ENCODE data around the gene FBN1.

FBN1 gene

DNA sequence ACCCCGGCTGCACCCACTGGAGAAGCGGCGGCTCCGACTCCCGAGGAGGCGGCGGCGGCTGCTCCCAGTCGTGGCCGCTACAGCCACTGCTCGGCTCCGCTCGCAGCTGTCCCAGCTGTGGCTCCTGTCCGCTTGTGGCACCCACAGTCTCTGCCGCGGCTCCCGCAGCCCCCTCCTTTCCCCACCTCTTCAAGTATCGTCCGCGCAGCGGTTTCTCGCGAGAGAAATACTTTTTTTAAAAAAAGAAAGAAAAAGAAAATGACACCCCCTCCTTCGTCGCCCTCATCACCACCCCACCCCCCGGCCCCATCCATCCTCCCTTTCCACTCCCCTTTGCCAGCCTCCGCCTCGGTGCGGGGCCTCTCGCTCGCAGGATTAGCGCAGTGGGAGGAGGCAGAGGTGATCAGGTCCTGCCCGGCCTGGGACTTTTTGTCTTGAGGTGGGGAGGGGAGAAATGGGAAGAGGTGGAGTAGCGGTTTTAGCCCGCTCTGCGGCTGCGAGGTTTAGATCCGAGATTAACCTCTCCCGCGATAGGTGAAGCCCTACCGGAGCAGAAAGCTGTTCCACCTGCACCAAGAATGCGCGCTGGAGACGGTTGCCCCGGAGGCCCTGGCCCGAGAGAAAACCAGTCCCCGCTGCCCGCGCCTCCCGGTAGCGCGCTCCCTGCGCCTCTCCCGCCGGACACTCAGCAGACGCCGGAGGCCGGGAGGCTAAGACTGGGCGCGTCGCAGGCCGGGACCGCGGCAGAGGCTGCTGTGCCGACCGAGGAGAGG lies at the start of gene FBN1:
Gene FBN1 (minus strand): TSS at position 152 of the 773 bp plus-strand sequence. CDS start 940 bp downstream, outside the sequence.
- H3K27me3 ChIP-seq (ENCODE audit: insufficient read depth, insufficient read length): peaks cover 35% of the 10 kb centered on the region
- peak within 1 kb of the TSS; percentile 61 for H3K4me3 ChIP-seq (ENCODE audit: insufficient read length, low read depth)
- peak; percentile 69 for DNase-seq (ENCODE audit: low read depth, low spot score)
- peak within 1 kb of the TSS; percentile 79 for H3K9ac ChIP-seq (ENCODE audit: insufficient read length, low read depth)
- H3K9me3 ChIP-seq (ENCODE audit: insufficient read depth, low read length): no peaks in the 10 kb centered on the region
- H3K4me1 ChIP-seq (ENCODE audit: insufficient read depth, insufficient read length): no peaks in the 10 kb centered on the region
- peaks cover 6% of the 10 kb centered on the region for H3K36me3 ChIP-seq (ENCODE audit: insufficient read depth, insufficient read length, low read length)
- TF ChIP-seq ZNF274 (IDR thresholded peaks at IDR 0.05; ENCODE audit: low read depth, low read length) (no peak), YY1 (IDR thresholded peaks at IDR 0.05; ENCODE audit: insufficient read depth, insufficient read length) (no peak), SUZ12 (IDR thresholded peaks at IDR 0.05; ENCODE audit: extremely low read depth, insufficient read depth, insufficient read length) (no peak)

GRCh38 chr15:48693484-48693883 lies 48.0 kb upstream of the FBN1 start:
- no peak for TF ChIP-seq SUZ12 (IDR thresholded peaks at IDR 0.05; ENCODE audit: extremely low read depth, insufficient read depth, insufficient read length)
- TF ChIP-seq ZNF274 (IDR thresholded peaks at IDR 0.05; ENCODE audit: low read depth, low read length): no peak
- no peak for TF ChIP-seq YY1 (IDR thresholded peaks at IDR 0.05; ENCODE audit: insufficient read depth, insufficient read length)
- Histone ChIP-seq H3K9me3 (ENCODE audit: insufficient read depth, low read length) (no peaks in the 10 kb centered on the region), H3K27me3 (ENCODE audit: insufficient read depth, insufficient read length) (no peaks in the 10 kb centered on the region), H3K36me3 (ENCODE audit: insufficient read depth, insufficient read length, low read length) (no peaks in the 10 kb centered on the region), H3K4me3 (ENCODE audit: insufficient read length, low read depth) (no peak overlapping the region), H3K4me1 (ENCODE audit: insufficient read depth, insufficient read length) (no peaks in the 10 kb centered on the region), H3K9ac (ENCODE audit: insufficient read length, low read depth) (no peak overlapping the region)
- no peak for DNase-seq (ENCODE audit: low read depth, low spot score)

GRCh38 chr15:48688493-48688892 lies 43.0 kb upstream of the FBN1 start:
- no peak overlapping the region for H3K9ac ChIP-seq (ENCODE audit: insufficient read length, low read depth)
- no peak for DNase-seq (ENCODE audit: low read depth, low spot score)
- no peaks in the 10 kb centered on the region for H3K9me3 ChIP-seq (ENCODE audit: insufficient read depth, low read length)
- H3K4me3 ChIP-seq (ENCODE audit: insufficient read length, low read depth): no peak overlapping the region
- no peaks in the 10 kb centered on the region for H3K27me3 ChIP-seq (ENCODE audit: insufficient read depth, insufficient read length)
- TF ChIP-seq YY1 (IDR thresholded peaks at IDR 0.05; ENCODE audit: insufficient read depth, insufficient read length) (no peak), ZNF274 (IDR thresholded peaks at IDR 0.05; ENCODE audit: low read depth, low read length) (no peak), SUZ12 (IDR thresholded peaks at IDR 0.05; ENCODE audit: extremely low read depth, insufficient read depth, insufficient read length) (no peak)
- H3K4me1 ChIP-seq (ENCODE audit: insufficient read depth, insufficient read length): no peaks in the 10 kb centered on the region
- H3K36me3 ChIP-seq (ENCODE audit: insufficient read depth, insufficient read length, low read length): no peaks in the 10 kb centered on the region

DNA sequence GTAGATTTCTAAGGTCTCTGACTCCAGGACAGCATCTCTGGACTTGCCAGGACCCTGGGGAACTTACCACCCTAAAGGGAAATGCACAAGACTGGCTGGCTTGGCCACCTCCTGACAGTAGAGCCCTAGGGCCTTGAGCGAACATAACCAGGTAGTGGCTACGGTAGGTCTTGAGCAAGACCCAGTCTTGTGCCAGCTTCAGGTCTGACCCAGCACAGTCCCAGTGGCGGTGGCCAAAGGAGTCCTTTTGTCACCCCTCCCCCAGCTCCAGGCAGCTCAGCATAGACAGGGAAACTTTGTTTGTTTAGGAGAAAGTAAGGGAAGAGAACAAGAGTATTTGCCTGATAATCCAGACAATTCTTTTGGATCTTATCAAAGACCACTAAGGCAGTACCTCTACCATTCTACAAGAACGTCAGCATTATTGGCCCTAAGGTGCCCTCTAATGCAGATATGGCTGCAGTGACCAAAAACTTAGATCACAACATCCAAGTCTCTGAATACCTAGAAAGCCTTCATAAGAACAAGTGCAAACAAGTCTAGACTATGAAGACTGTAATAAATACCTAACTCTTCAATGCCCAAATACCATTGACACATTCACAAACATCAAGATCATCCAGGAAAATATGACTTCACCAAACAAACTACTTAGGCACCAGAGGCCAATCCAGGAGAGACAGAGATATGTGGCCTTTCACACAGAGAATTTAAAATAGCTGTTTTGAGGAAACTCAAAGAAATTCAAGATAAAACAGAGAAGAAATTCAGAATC lies 38.7 kb upstream of the FBN1 start:
- DNase-seq (ENCODE audit: low read depth, low spot score): no peak
- H3K27me3 ChIP-seq (ENCODE audit: insufficient read depth, insufficient read length): no peaks in the 10 kb centered on the region
- TF ChIP-seq ZNF274 (IDR thresholded peaks at IDR 0.05; ENCODE audit: low read depth, low read length) (no peak), SUZ12 (IDR thresholded peaks at IDR 0.05; ENCODE audit: extremely low read depth, insufficient read depth, insufficient read length) (no peak), YY1 (IDR thresholded peaks at IDR 0.05; ENCODE audit: insufficient read depth, insufficient read length) (no peak)
- H3K4me3 ChIP-seq (ENCODE audit: insufficient read length, low read depth): no peak overlapping the region
- H3K9ac ChIP-seq (ENCODE audit: insufficient read length, low read depth): no peak overlapping the region
- no peaks in the 10 kb centered on the region for H3K4me1 ChIP-seq (ENCODE audit: insufficient read depth, insufficient read length)
- no peaks in the 10 kb centered on the region for H3K9me3 ChIP-seq (ENCODE audit: insufficient read depth, low read length)
- H3K36me3 ChIP-seq (ENCODE audit: insufficient read depth, insufficient read length, low read length): no peaks in the 10 kb centered on the region

- H3K27me3 ChIP-seq (ENCODE audit: insufficient read depth, insufficient read length): no peaks in the 10 kb centered on the region
- no peak overlapping the region for H3K4me3 ChIP-seq (ENCODE audit: insufficient read length, low read depth)
- no peak for TF ChIP-seq YY1 (IDR thresholded peaks at IDR 0.05; ENCODE audit: insufficient read depth, insufficient read length)
- no peak for TF ChIP-seq SUZ12 (IDR thresholded peaks at IDR 0.05; ENCODE audit: extremely low read depth, insufficient read depth, insufficient read length)
- no peak for TF ChIP-seq ZNF274 (IDR thresholded peaks at IDR 0.05; ENCODE audit: low read depth, low read length)
- H3K9me3 ChIP-seq (ENCODE audit: insufficient read depth, low read length): no peaks in the 10 kb centered on the region
- H3K4me1 ChIP-seq (ENCODE audit: insufficient read depth, insufficient read length): no peaks in the 10 kb centered on the region
- H3K9ac ChIP-seq (ENCODE audit: insufficient read length, low read depth): no peak overlapping the region
- no peaks in the 10 kb centered on the region for H3K36me3 ChIP-seq (ENCODE audit: insufficient read depth, insufficient read length, low read length)
- no peak for DNase-seq (ENCODE audit: low read depth, low spot score)
Measured at GRCh38 chr15:48682942-48683651, 37.6 kb upstream of the FBN1 start.

DNA sequence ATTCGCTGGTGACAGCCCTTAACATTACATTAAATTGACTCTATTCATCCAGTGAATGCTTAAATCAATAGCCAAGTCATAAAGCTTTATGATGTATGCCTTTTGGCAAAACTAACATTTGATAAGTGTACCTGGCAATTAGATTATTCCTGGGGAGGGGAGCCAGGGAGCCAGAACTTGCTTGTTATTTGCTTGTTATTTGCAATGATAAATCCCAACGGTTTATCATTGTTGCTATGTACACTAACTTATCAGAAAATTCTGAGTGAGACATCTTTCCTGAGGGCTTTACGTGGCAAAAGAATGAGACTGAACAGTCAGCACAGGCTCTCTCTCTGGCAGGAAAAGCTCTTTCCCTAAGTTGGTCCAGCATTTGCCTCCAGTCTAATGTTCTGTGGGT lies 35.8 kb upstream of the FBN1 start:
- TF ChIP-seq YY1 (IDR thresholded peaks at IDR 0.05; ENCODE audit: insufficient read depth, insufficient read length) (no peak), SUZ12 (IDR thresholded peaks at IDR 0.05; ENCODE audit: extremely low read depth, insufficient read depth, insufficient read length) (no peak), ZNF274 (IDR thresholded peaks at IDR 0.05; ENCODE audit: low read depth, low read length) (no peak)
- Histone ChIP-seq H3K9ac (ENCODE audit: insufficient read length, low read depth) (no peak overlapping the region), H3K4me3 (ENCODE audit: insufficient read length, low read depth) (no peak overlapping the region), H3K27me3 (ENCODE audit: insufficient read depth, insufficient read length) (no peaks in the 10 kb centered on the region), H3K9me3 (ENCODE audit: insufficient read depth, low read length) (no peaks in the 10 kb centered on the region), H3K4me1 (ENCODE audit: insufficient read depth, insufficient read length) (no peaks in the 10 kb centered on the region), H3K36me3 (ENCODE audit: insufficient read depth, insufficient read length, low read length) (no peaks in the 10 kb centered on the region)
- DNase-seq (ENCODE audit: low read depth, low spot score): no peak
